NCI-H2107 treated with DMSO at 0.1 percent for 48 hours (cell line): ENCODE measurements around the gene ZNF91.
"Not testable (repeated sequence)": the region's sequence is repeated elsewhere in the genome, so short reads cannot be mapped to it uniquely, and the experiment has no call there.

Experiments used
- DNase-seq: peaks from one replicate; lab custom pipeline; 2025; ENCODE audit not compliant: unreplicated experiment; lab: John Stamatoyannopoulos, UW

Gene ZNF91

DNA sequence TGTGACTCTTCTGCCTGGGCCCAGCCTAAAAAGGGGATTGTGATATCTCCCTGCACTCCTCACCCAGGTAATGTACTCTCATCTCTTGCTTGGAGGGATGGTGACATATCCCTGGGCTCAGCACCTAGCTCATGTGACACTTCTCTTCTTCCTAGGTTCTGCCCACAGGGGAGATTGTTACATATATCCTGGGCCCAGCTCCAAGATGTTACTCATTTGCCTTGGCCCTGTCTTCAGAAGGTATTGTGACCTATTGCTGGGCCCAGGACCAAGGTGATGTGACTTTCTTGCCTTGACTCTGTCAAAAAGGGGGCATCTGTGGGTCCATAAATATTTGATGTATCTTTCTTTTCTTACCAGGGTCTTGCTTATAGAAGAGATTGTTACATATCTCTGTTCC, 73.9 kb downstream of the ZNF91 start:
- not testable (repeated sequence) for DNase-seq

DNA sequence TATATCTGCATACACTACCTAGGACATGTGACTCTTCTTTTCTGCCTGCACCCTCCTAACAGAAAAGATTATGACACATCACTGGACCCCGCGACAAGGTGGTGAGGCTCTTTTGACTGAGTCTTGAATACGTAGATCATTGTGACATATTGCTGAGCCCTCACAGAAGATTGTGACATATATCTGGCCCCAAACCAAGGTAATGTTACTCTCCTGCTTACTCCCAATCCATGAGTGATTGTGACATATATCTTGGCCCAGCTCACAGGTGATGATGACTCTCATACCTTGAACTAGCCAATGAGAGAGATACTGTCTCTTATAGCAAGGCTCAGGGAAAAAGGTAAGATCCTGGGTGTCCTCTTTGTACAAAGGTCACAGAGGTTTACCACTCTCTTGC, 75.7 kb downstream of the ZNF91 start:
- DNase-seq = not testable (repeated sequence)

DNA sequence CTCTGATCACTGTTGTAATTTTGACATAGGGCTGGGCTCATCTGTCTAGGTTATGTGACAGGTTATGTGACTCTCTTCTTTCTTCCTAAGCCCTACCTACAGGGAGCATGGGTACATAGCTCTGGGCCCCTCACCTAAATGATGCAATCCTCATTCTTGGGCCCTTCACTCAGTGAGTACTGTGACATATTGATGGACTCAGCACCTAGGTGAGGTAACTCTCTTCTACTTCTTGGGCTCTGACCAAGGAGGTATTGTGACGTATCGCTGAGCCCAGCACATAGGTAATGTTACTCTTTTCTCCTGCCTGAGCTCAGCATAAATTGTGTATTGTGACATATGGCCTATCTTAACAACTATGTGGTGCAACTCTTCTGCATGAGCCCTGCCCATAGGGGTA, 76.3 kb downstream of the ZNF91 start:
- not testable (repeated sequence) for DNase-seq

DNA sequence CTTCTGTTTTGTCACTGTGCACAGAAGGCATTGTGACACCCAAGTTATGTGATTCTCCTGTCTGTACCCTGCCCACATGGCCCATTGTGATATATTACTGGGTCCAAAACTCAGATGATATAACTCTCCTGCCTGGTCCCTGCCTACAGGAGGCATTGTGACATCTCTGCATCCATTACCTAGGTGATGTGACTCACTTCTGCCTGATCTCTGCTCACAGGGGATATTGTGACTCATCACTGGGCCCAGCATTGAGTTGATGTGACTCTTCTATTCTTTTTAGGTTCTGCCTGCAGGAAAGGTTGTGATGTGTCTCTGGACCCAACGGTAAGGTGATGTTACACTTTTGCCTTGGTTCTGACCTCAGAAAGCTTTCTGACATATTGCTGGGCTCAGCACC, 77.1 kb downstream of the ZNF91 start:
- no peak for DNase-seq

DNA sequence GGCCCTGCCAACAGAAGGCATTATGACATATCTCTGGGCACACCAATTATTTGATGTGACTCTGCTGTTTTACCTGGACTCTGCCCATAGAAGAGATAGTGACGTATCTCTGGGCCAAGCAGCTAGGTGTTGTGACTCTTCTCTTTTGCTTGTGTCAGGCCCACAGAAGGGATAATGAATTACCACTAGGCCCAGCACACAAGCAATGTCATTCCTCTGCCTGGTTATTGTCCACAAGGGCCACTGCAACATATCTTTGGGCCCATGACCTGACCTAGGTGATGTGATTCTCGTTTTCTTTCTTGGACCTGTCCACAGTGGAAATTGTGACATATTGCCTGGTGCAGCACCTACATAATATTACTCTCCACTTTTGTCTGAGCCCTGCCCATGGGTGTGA, 80.0 kb downstream of the ZNF91 start:
- DNase-seq = no peak

DNA sequence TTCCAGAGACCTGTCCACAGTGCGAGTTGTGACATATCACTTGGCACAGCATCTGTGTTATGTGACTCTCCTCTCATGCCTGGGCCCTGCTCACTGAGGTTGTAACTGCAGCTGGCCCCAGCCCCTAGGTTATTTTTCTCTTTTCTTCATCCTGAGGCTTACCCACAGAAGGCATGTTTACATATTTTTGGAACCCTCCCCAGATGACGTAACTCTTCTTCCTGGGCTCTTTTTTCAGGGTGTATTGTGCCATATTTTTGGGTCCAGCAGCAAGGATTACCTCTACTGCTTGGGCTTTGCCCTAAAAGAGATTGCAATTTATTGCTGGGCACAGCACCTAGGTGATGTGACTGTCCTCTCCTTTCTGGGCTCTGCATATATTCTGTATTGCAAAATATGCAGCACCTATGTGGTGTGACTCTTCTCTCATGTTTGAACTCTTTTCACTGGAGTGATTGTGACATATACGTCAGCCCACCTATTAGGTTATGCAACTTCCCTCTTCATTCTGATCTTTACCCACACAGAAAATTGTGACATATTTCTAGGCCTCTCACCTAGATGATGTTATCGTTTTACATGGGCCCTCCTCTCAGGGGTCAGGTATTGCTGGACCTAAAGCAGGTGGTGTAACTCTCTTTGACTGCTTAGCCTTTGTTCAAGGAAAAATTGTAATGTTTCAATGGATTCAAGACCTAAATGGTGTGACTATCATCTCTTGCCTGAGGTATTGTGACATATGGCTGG, 80.6 kb downstream of the ZNF91 start:
- DNase-seq = no peak

DNA sequence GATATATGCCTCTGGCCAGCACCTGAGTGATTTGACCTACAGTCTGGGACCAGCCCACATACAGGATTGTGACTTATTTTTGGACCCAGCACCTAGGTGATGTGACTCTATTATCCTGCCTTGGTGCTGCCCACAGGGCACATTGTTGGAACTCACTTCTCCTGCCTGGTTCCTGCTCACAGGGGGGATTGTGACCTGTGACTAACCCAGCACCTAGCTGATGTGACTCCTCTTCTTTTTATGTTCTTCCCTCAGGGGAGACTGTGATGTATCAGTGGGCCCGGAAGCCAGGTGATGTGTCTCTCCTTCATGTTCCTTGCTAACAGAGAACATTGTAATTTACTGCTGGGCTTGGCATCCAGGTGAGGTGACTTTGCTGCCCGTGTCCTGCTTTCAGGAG, 82.1 kb downstream of the ZNF91 start:
- no peak for DNase-seq

DNA sequence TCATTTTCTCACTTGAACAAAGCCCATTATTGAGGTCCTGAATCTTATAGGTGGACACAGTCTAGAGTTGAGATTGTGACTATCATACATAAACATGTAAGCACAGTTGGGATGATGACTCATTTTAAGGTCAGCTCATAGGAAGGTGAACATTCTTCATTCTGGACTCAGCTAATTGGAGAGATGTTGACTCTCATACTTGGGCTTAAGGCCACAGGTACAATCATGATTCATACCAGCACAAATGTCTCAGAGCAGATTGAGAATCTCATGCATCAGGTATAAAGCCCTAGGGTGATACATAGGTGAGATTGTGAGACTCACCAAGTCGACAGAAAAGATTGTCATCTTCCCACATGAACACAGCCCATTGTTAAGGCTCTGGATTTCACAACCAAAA, 82.8 kb downstream of the ZNF91 start:
- no peak for DNase-seq

DNA sequence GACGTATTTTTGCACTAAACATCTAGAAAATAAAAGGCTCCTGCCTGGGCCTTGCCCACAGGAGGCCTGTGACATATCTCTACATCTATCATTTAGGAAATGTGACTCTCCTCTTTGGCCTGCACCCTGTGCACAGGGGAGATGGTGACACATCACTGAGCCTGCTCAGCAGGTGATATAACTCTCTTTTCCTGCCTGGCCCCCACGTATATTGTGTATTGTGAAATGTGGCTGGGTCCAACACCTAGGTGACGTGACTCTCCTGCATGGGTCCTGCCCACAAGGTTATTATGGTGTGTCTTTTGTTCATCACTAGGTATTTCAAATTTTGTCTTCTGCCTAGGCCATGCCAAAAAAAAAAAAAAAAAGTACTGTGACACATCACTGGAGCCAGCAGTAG, 83.7 kb downstream of the ZNF91 start:
- DNase-seq = no peak

DNA sequence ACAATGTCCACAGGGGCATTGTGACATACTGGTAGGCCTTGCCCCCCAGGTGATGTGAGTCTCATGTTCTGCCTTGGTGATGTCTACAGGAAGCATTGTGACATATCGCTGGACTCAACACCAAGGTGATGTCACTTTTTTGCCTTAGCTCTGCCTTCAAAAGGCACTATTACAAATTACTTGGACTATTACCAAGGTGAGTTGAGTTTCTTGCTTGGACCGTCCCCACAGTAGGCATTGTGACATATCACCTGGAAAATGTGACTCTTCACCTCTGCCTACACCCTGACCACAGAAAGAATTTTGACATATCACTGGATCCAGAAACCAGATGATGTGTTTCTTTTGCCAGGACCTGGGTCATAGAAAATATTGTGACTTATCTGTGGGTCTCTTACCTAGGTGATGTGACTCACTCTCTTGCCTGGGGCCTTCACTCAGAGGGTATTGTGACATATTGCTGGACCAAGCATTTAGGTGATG, 84.5 kb downstream of the ZNF91 start:
- DNase-seq = no peak

DNA sequence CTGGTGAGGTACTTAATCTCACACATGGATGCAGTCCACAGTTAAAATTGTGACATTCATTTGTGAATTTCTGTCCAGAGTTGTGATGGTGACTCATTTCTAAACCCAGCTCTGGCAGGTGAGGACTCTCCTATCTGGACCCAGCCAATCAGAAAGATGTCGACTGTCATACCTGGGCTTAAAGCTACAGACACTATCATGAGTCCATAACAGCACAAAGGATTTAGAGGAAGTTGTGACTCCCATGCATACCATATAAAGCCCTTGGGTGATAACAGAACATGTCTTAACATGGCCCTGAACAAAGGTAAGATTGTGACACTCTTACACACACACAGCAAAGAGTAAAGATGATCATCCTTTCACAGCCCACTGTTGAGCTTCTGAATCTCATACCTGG, 85.3 kb downstream of the ZNF91 start:
- DNase-seq = no peak

DNA sequence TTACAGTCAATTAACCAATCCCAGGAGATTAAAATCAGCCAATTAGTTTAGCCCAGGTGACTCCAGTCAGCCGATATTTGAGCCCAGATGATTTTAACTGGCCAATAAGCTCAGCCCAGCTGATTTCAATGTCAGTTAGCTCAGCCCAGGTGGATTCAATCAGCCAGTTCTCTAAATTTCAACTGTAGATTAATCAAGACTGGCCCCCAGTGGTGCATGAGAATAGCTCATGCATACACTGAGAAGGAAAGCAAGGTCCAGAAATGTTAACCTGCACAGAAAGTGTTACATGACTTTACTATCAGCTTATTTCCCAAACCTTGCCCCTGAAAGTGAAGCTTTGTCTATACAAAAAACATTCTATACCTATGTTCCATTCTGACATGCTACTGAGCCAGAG, 89.7 kb downstream of the ZNF91 start:
- DNase-seq = no peak

DNA sequence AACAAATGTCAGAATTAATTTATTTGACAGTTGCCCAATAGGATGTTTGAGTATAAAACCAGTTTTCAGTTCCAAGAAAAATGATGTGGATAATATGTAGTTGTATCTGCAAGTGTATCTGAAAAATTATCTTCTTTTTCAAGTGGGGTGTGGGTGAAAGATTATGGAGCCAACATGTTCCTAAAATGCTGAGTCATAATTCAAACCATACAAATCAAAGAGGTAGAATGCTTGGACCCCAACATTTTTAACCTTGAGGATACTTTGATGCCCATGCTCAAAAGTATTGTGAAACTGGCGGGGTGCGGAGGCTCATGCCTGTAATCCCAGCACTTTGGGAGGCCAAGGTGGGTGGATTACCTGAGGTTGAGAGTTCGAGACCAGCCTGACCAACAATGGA, 91.0 kb downstream of the ZNF91 start:
- no peak for DNase-seq

DNA sequence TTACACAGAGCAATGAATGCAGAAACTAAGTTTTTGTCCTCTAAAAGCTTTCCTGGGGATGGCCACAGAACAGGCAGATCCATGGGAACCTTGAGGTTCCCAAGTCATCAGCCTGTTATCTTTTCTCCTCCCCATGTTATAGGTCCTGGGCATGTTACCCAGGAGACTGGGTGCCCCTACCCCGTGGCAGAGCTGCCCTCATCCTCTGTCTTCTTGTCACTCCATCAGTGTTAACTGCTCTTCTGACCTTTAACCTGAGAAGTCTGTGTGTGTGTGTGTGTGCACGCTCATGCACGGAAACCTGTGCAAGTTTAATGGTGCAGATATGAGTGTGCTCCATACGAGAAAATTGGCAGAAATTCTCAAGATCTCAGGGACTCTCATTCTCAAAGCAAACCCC, 101.1 kb downstream of the ZNF91 start:
- DNase-seq = no peak

DNA sequence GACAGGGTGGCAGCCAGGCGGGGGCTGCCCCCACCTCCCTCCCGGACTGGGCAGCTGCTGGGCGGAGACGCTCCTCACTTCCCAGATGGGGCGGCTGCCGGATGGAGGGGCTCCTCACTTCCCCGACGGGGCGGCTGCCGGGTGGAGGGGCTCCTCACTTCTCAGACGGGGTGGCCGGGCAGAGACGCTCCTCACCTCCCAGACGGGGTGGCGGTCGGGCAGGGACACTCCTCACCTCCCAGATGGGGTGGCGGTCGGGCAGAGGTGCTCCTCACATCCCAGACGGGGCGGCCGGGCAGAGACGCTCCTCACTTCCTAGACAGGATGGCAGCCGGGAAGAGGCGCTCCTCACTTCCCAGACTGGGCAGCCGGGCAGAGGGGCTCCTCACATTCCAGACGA, 105.3 kb downstream of the ZNF91 start:
- DNase-seq = not testable (repeated sequence)
